DMS114 treated with DMSO at 0.1 percent for 48 hours (cell line): ENCODE results near the gene SEZ6L2.

Experiments
- DNase-seq: peaks from one replicate; lab custom pipeline; 2025; ENCODE audit not compliant: unreplicated experiment; lab: John Stamatoyannopoulos, UW

Gene SEZ6L2

DNA sequence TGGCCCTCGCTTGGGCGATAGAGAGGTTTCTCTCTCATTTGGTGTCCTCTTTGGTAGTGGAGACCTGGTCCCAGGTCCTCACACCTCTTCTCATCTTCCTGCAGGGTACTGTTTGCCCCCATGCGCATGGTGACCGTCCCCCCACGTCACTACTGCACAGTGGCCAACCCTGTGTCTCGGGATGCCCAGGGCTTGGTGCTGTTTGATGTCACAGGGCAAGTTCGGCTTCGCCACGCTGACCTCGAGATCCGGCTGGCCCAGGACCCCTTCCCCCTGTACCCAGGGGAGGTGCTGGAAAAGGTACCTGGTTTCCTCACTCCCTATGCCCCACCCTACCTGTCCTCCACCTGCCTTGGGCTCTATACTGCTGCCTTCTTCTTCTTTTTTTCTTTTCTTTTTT, 68.6 kb downstream of the SEZ6L2 start:
- no peak for DNase-seq

DNA sequence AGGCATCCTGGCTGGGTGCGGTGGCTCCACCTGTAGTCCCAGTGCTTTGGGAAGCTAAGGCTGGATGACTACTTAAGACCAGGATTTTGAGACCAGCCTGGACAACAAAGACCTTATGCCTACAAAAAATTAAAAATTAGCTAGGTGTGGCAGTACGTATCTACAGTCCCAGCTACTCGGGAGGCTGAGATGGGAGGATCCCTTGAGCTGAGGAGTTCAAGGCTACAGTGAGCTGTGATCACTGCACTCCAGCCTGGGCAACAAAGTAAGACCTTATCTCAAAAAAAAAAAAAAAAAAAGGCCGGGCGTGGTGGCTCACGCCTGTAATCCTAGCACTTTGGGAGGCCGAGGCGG, 73.0 kb downstream of the SEZ6L2 start:
- no peak for DNase-seq

DNA sequence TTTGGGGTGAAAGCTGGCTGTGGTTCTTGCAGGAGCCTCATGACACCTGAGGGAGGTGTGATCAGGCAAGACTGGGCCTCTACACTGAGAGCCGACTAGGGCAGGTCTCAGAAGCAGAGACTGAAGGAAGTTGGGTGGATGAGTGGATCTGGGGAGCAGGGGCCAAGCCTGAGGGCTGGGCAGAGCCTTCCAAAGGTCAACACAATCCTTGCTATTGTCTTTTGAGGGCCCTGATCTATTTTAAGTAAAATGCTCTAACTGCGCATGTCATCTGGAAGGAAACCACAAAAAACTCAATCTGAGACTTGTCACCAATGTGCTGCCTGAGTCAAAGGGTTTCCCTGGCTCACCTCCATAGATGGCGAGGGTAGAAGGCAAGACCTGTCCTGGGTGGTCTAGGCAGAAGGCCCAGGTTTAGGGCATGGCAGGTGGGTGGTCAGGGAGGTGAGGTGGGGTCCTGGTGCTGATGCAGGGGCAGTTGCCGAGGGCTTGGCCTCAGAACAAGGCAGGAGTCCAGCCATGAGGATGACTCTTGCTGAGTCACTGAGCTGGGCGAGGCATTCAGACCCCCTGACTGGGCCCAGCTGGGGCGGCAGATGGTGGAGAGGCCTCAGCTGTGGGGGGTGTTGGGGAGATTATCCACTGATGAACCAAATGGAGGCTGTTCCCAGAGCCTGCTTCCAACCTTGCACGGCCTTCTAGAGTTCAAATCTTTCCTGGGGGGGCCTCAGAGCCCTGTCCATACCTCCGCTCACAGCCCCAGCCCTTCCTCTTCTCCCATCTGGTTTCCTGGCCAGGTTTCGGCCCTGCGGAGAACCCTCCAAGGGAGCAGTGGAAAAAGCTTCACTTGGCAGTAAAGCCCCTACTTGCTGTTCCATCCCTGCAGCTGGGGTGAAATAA, 74.0 kb downstream of the SEZ6L2 start:
- no peak for DNase-seq

DNA sequence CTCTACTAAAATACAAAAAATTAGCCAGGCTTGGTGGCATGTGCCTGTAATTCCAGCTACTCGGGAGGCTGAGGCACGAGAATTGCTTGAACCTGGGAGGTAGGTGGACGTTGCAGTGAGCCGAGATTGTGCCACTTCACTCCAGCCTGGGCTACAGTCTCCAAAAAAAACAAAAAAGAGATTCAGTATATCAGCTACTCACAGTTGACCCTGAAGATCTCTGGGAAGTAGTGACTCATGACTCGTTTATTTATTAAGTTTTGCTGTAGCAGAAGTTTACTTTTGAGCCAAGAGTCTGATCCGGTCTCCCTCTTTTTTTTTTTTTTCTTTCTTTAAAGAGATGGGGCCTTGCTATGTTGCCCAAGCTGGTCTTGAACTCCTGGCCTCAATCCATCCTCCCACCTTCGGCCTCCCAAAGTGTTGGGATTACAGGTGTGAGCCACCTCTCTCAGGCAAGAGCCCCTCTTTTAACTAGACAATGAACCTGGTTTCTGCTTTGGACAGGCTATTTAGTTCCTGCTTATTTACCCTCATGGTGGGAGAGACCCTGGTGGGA, 74.7 kb downstream of the SEZ6L2 start:
- no peak for DNase-seq

DNA sequence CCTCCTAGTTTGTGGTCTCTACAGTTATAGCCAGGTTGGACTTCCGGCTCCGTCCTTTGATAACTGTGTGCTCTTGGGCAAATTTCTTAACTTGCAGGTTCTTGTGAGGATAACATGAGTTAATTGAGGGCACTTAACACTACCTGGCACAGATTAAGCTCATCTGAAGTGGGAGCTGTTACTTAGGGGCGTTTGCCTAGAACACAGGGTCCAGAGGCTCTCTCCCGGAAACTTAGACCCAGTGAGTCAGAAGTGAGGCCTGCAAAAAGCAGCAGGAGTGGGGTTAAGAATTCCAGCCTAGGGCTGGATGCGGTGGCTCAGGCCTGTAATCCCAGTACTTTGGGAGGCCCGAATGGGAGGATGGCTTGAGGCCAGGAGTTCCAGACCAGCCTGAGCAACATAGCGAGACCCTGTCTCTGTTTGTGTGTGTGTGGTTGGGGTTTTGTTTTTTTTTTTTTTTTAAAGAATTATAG, 77.7 kb downstream of the SEZ6L2 start:
- no peak for DNase-seq
